GM12875 (cell line): Measurements from ENCODE around the gene LSM10.

Experiments used
- H3K4me3 ChIP-seq: one replicate; pipeline ENCODE4 v1.5.1; 2011; ENCODE audit warnings: low read depth, low read length, control low read depth
- TF ChIP-seq, protein P1 (sequence below): IDR thresholded peaks from 2 replicates; pipeline ENCODE4 v1.5.1; 2011; ENCODE audit warnings: low read depth, mild to moderate bottlenecking, control low read depth, inconsistent platforms, low read length, moderate library complexity, borderline replicate concordance; ENCODE audit not compliant: insufficient read depth

Gene LSM10

DNA sequence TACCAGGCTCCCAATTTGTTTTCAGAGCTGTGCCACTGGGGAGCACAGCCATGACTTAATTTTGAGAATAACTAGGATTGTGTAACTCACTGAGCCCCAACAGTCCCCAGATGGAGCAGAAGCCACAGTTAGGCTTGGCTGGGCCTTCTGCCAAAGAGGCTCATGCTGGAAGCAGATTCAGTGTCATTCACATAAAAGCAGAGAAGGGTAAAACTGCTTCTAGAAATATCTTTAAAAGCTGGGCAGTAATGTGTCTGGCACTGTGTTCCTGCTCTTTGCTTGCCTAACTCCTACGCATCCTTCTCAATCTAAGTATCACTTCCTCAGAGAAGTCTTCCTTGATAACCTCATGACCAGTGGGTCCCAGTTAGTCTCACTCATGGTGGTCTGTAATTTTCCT lies 32.3 kb downstream of the LSM10 start:
- no peak overlapping the region for H3K4me3 ChIP-seq
- TF ChIP-seq, protein P1, sequence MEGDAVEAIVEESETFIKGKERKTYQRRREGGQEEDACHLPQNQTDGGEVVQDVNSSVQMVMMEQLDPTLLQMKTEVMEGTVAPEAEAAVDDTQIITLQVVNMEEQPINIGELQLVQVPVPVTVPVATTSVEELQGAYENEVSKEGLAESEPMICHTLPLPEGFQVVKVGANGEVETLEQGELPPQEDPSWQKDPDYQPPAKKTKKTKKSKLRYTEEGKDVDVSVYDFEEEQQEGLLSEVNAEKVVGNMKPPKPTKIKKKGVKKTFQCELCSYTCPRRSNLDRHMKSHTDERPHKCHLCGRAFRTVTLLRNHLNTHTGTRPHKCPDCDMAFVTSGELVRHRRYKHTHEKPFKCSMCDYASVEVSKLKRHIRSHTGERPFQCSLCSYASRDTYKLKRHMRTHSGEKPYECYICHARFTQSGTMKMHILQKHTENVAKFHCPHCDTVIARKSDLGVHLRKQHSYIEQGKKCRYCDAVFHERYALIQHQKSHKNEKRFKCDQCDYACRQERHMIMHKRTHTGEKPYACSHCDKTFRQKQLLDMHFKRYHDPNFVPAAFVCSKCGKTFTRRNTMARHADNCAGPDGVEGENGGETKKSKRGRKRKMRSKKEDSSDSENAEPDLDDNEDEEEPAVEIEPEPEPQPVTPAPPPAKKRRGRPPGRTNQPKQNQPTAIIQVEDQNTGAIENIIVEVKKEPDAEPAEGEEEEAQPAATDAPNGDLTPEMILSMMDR, result no peak

- no peak overlapping the region for H3K4me3 ChIP-seq
- TF ChIP-seq, protein P1, result no peak
Measured at GRCh38 chr1:36359911-36360550, 37.7 kb downstream of the LSM10 start.

GRCh38 chr1:36359383-36359782 lies 38.3 kb downstream of the LSM10 start:
- no peak overlapping the region for H3K4me3 ChIP-seq
- TF ChIP-seq, protein P1, result no peak

DNA sequence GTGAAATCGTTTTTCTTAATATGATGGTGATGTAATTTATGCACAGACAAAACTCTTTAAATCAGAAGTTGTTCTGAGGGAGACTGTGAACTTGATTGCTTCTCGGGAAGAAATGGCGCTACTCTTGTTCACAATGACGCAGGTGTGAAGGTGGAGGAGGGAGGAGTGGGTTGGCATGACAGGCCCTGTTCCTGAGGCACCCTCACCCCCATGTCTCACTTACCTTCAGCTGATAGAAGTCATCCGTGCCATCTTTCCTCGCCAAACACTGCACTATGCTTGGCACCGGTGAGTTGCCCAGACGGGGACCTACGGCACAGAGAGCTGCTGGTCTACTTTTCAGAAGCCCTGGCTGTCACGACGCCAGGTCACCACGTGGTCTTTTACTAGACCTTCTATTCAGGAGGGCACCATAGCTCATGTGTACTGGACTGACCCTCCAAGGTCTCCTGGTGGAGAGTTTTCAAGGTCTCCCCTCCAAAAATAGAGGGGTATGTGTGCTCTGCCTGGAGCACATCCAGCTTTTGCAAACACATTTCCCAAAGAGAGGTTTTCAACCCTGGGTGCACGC lies 39.1 kb downstream of the LSM10 start:
- TF ChIP-seq, protein P1, result no peak
- H3K4me3 ChIP-seq, result no peak overlapping the region

GRCh38 chr1:36355811-36356210 lies 41.9 kb downstream of the LSM10 start:
- TF ChIP-seq, protein P1, result no peak
- no peak overlapping the region for H3K4me3 ChIP-seq

GRCh38 chr1:36354486-36354885 lies 43.2 kb downstream of the LSM10 start:
- no peak overlapping the region for H3K4me3 ChIP-seq
- TF ChIP-seq, protein P1, result no peak
